ENCODE measurements around the gene D2HGDH. TPM values are rescaled to one million over a fixed set of nuclear protein-coding genes. Genes with fewer than 3 reads are reported as not detected.

Gene D2HGDH
- total and polyA plus RNA-seq, 7 experiments from 2014 or later = 3.5 to 49.8 (median 32.5) TPM

GRCh38 chr2:241771286-241772062 lies 37.0 kb downstream of the D2HGDH start:
- Histone ChIP-seq H3K27me3 (ENCODE audit: control insufficient read depth in 2 of 2, insufficient read depth in 2 of 2, low read length in 2 of 2) (no peaks in the 10 kb centered on the region), H3K36me3 (ENCODE audit: control insufficient read depth in 2 of 3, insufficient read depth in 3 of 3, low read length in 3 of 3) (no peaks in the 10 kb centered on the region), H3K27ac (ENCODE audit: low read depth, low read length) (no peak overlapping the region), H3K4me1 (ENCODE audit: control insufficient read depth in 2 of 2, insufficient read depth in 2 of 2, low read length in 2 of 2) (peaks cover 8 to 10% of the 10 kb centered on the region in 2 donors), H3K4me3 (ENCODE audit: low read length) (no peak overlapping the region), H3K9me3 (ENCODE audit: control insufficient read depth in 2 of 3, low read length in 3 of 3) (no peaks in the 10 kb centered on the region)
- intact Hi-C loops (cut with micrococcal nuclease) = no loop called here
- Mint-ChIP-seq H3K4me3 (peak overlapping the region in 6 of 10 donors; percentile 53 to 76 (median 66)), H3K27ac (peak overlapping the region in 7 of 9 donors; percentile 22 to 86 (median 66)), H3K4me1 (peaks cover 6 to 14% (median 12%) of the 10 kb centered on the region in 7 donors), H3K9me3 (no peaks in the 10 kb centered on the region), H3K36me3 (no peaks in the 10 kb centered on the region), H3K27me3 (no peaks in the 10 kb centered on the region)
- DNase-seq (peak in 1 of 9 donors; percentile 14), ATAC-seq (no peak)
- CTCF ChIA-PET = no interaction called here
- POLR2A ChIA-PET = no interaction called here

GRCh38 chr2:241772063-241772499 lies 37.7 kb downstream of the D2HGDH start:
- H3K36me3 ChIP-seq (ENCODE audit: control insufficient read depth in 2 of 3, insufficient read depth in 3 of 3, low read length in 3 of 3) = no peaks in the 10 kb centered on the region
- Mint-ChIP-seq H3K9me3 (no peaks in the 10 kb centered on the region), H3K36me3 (no peaks in the 10 kb centered on the region), H3K27me3 (no peaks in the 10 kb centered on the region), H3K4me1 (peaks cover 6 to 14% (median 12%) of the 10 kb centered on the region in 7 donors), H3K4me3 (peak overlapping the region in 9 of 10 donors; percentile 2 to 76 (median 57)), H3K27ac (peak overlapping the region in 8 of 9 donors; percentile 22 to 86 (median 56))
- peaks cover 8 to 10% of the 10 kb centered on the region in 2 donors for H3K4me1 ChIP-seq (ENCODE audit: control insufficient read depth in 2 of 2, insufficient read depth in 2 of 2, low read length in 2 of 2)
- no peak for ATAC-seq
- POLR2A ChIA-PET = no interaction called here
- DNase-seq = peak in 8 of 9 donors; percentile 10 to 53 (median 35)
- CTCF ChIA-PET = interaction anchor here (1.0 kb wide), 1 partner anchor 106 kb away, joined by 3 read pairs; no protein-coding TSS in a partner anchor
- no peaks in the 10 kb centered on the region for H3K27me3 ChIP-seq (ENCODE audit: control insufficient read depth in 2 of 2, insufficient read depth in 2 of 2, low read length in 2 of 2)
- intact Hi-C loops (cut with micrococcal nuclease) = no loop called here
- H3K9me3 ChIP-seq (ENCODE audit: control insufficient read depth in 2 of 3, low read length in 3 of 3) = no peaks in the 10 kb centered on the region
- H3K27ac ChIP-seq (ENCODE audit: low read depth, low read length) = no peak overlapping the region
- no peak overlapping the region for H3K4me3 ChIP-seq (ENCODE audit: low read length)

GRCh38 chr2:241773511-241774418 lies 39.3 kb downstream of the D2HGDH start:
- Histone ChIP-seq H3K36me3 (ENCODE audit: control insufficient read depth in 2 of 3, insufficient read depth in 3 of 3, low read length in 3 of 3) (no peaks in the 10 kb centered on the region), H3K9me3 (ENCODE audit: control insufficient read depth in 2 of 3, low read length in 3 of 3) (no peaks in the 10 kb centered on the region), H3K27me3 (ENCODE audit: control insufficient read depth in 2 of 2, insufficient read depth in 2 of 2, low read length in 2 of 2) (no peaks in the 10 kb centered on the region), H3K27ac (ENCODE audit: low read depth, low read length) (no peak overlapping the region), H3K4me3 (ENCODE audit: low read length) (no peak overlapping the region), H3K4me1 (ENCODE audit: control insufficient read depth in 2 of 2, insufficient read depth in 2 of 2, low read length in 2 of 2) (peaks cover 8 to 10% of the 10 kb centered on the region in 2 donors)
- CTCF ChIA-PET = interaction anchor here (0.6 kb wide), 1 partner anchor 9 kb away, joined by 3 read pairs; no protein-coding TSS in a partner anchor
- H3K9me3 Mint-ChIP-seq = peaks cover 0 to 2% (median 0%) of the 10 kb centered on the region in 11 donors
- peaks cover 6 to 14% (median 12%) of the 10 kb centered on the region in 7 donors for H3K4me1 Mint-ChIP-seq
- intact Hi-C loops (cut with micrococcal nuclease) = no loop called here
- H3K4me3 Mint-ChIP-seq = no peak overlapping the region
- DNase-seq = peak in 1 of 9 donors; percentile 19
- ATAC-seq = no peak
- no peaks in the 10 kb centered on the region for H3K36me3 Mint-ChIP-seq
- POLR2A ChIA-PET = no interaction called here
- H3K27me3 Mint-ChIP-seq = no peaks in the 10 kb centered on the region
- no peak overlapping the region for H3K27ac Mint-ChIP-seq

- DNase-seq = peak in 1 of 9 donors; percentile 19
Measured at GRCh38 chr2:241774419-241775222, 40.2 kb downstream of the D2HGDH start.

GRCh38 chr2:241775223-241776177 lies 41.1 kb downstream of the D2HGDH start:
- POLR2A ChIA-PET = no interaction called here
- Histone ChIP-seq H3K36me3 (ENCODE audit: control insufficient read depth in 2 of 3, insufficient read depth in 3 of 3, low read length in 3 of 3) (no peaks in the 10 kb centered on the region), H3K27ac (ENCODE audit: low read depth, low read length) (no peak overlapping the region), H3K27me3 (ENCODE audit: control insufficient read depth in 2 of 2, insufficient read depth in 2 of 2, low read length in 2 of 2) (no peaks in the 10 kb centered on the region), H3K4me3 (ENCODE audit: low read length) (no peak overlapping the region), H3K9me3 (ENCODE audit: control insufficient read depth in 2 of 3, low read length in 3 of 3) (no peaks in the 10 kb centered on the region), H3K4me1 (ENCODE audit: control insufficient read depth in 2 of 2, insufficient read depth in 2 of 2, low read length in 2 of 2) (peaks cover 8 to 10% of the 10 kb centered on the region in 2 donors)
- peaks cover 6 to 14% (median 12%) of the 10 kb centered on the region in 7 donors for H3K4me1 Mint-ChIP-seq
- intact Hi-C loops (cut with micrococcal nuclease) = no loop called here
- peaks cover 0 to 3% (median 0%) of the 10 kb centered on the region in 11 donors for H3K9me3 Mint-ChIP-seq
- H3K36me3 Mint-ChIP-seq = no peaks in the 10 kb centered on the region
- CTCF ChIA-PET = no interaction called here
- H3K4me3 Mint-ChIP-seq = no peak overlapping the region
- H3K27me3 Mint-ChIP-seq = no peaks in the 10 kb centered on the region
- H3K27ac Mint-ChIP-seq = no peak overlapping the region
- ATAC-seq (no peak), DNase-seq (peak in 1 of 9 donors; percentile 16)

More at GRCh38 chr2:241774419-241775222, 40.2 kb downstream of the D2HGDH start:
- Mint-ChIP-seq H3K9me3 (peaks cover 0 to 2% (median 0%) of the 10 kb centered on the region in 11 donors), H3K27me3 (no peaks in the 10 kb centered on the region), H3K36me3 (no peaks in the 10 kb centered on the region), H3K27ac (no peak overlapping the region), H3K4me3 (no peak overlapping the region), H3K4me1 (peaks cover 6 to 14% (median 12%) of the 10 kb centered on the region in 7 donors)
- H3K4me1 ChIP-seq (ENCODE audit: control insufficient read depth in 2 of 2, insufficient read depth in 2 of 2, low read length in 2 of 2) = peaks cover 8 to 10% of the 10 kb centered on the region in 2 donors
- intact Hi-C loops (cut with micrococcal nuclease) = no loop called here
- ChIA-PET CTCF (no interaction called here), POLR2A (no interaction called here)
- no peaks in the 10 kb centered on the region for H3K27me3 ChIP-seq (ENCODE audit: control insufficient read depth in 2 of 2, insufficient read depth in 2 of 2, low read length in 2 of 2)
- H3K4me3 ChIP-seq (ENCODE audit: low read length) = no peak overlapping the region
- H3K36me3 ChIP-seq (ENCODE audit: control insufficient read depth in 2 of 3, insufficient read depth in 3 of 3, low read length in 3 of 3) = no peaks in the 10 kb centered on the region
- no peak for ATAC-seq
- no peak overlapping the region for H3K27ac ChIP-seq (ENCODE audit: low read depth, low read length)
- H3K9me3 ChIP-seq (ENCODE audit: control insufficient read depth in 2 of 3, low read length in 3 of 3) = no peaks in the 10 kb centered on the region

All from naive thymus-derived CD4-positive, alpha-beta T cell (primary cell).